Skeletal muscle satellite cell (primary cell): ENCODE measurements around the gene GINS1.

Source experiments
- H3K27me3 ChIP-seq: 2 replicates; pipeline ENCODE4 v1.7.0; 2013; ENCODE audit warnings: low read length; ENCODE audit not compliant: control insufficient read depth, insufficient read depth
- H3K36me3 ChIP-seq: 2 replicates; pipeline ENCODE4 v1.7.0; 2013; ENCODE audit warnings: mild to moderate bottlenecking, control low read depth, low read length; ENCODE audit not compliant: insufficient read depth
- H3K4me1 ChIP-seq: 2 replicates; pipeline ENCODE4 v1.7.0; 2013; ENCODE audit warnings: low read length; ENCODE audit not compliant: control insufficient read depth, insufficient read depth
- H3K4me2 ChIP-seq: 2 replicates; pipeline ENCODE4 v1.7.0; 2013; ENCODE audit warnings: mild to moderate bottlenecking, low read length
- H3K4me3 ChIP-seq: 2 replicates; pipeline ENCODE4 v1.7.0; 2013; ENCODE audit warnings: low read length
- H3K9ac ChIP-seq: 2 replicates; pipeline ENCODE4 v1.7.0; 2013; ENCODE audit warnings: mild to moderate bottlenecking, low read depth, low read length, moderate library complexity
- H3K9me3 ChIP-seq: replicated peaks from 2 replicates; pipeline ENCODE4 v1.7.0; 2013; ENCODE audit warnings: mild to moderate bottlenecking, control low read depth, low read length

Gene GINS1

DNA sequence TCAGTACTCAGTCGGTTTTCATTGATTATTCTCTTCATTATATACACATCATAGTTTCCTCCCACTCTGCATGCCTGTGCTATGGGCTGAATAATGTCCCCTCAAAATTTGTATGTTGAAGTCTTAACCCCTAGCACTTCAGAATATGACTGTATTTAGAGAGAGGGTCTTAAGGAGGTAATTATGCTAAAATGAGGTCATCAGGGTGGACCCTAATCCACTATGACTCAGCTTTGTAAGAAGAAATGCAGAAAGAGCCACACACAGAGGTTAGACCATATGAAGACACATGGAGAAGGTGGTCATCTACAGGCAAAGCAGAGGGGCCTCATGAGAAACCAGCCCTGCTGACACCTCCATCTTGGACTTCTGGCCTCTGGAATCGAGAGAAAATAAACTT is 32.6 kb upstream of the GINS1 start:
- peaks cover 2% of the 10 kb centered on the region for H3K36me3 ChIP-seq
- no peak overlapping the region for H3K4me2 ChIP-seq
- peaks cover 10% of the 10 kb centered on the region for H3K9me3 ChIP-seq
- no peak overlapping the region for H3K4me3 ChIP-seq
- H3K27me3 ChIP-seq, result no peaks in the 10 kb centered on the region
- no peak overlapping the region for H3K9ac ChIP-seq
- peaks cover 5% of the 10 kb centered on the region for H3K4me1 ChIP-seq

DNA sequence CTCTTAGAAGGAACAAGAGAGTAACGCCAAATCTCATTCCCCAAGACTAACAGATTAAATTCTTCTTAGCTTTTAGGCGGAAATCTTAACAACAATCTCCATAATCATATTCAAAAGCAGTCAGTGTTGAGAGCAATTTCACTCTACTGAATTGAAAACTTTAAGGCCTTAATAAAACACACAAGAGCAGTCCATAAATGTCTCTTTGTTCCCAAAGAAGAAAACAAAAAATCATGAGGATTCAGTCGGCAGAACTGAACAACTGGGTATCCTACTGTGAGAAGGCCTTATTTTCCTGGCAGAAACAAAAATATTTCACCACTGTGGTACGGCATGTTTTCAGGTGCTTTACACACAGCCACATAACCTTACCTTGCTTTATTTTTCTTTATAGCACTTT is 31.2 kb upstream of the GINS1 start:
- Histone ChIP-seq H3K4me3 (no peak overlapping the region), H3K4me2 (no peak overlapping the region), H3K36me3 (no peaks in the 10 kb centered on the region), H3K9me3 (peaks cover 10% of the 10 kb centered on the region), H3K27me3 (no peaks in the 10 kb centered on the region), H3K4me1 (peaks cover 5% of the 10 kb centered on the region), H3K9ac (no peak overlapping the region)

DNA sequence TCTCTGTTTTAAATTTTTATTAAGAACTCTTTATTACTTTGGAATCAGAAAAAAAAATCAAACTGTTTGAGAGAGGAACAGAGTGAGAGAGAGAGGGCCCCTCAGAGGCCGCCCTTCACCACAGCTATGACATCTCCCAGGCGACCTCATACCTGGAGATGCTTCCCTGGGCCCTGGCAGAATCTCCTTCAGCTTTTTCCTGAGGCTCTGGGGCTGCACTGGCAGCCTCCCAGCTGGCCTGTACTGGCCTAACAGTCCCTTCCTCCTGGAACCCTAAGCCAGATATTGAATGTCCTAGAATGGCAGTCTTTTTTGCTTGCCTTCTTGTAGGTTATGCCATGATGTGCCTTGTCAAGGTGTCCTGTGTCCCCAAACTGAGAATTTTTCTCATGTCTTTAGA is 30.6 kb upstream of the GINS1 start:
- H3K27me3 ChIP-seq, result no peaks in the 10 kb centered on the region
- H3K4me1 ChIP-seq, result peaks cover 5% of the 10 kb centered on the region

DNA sequence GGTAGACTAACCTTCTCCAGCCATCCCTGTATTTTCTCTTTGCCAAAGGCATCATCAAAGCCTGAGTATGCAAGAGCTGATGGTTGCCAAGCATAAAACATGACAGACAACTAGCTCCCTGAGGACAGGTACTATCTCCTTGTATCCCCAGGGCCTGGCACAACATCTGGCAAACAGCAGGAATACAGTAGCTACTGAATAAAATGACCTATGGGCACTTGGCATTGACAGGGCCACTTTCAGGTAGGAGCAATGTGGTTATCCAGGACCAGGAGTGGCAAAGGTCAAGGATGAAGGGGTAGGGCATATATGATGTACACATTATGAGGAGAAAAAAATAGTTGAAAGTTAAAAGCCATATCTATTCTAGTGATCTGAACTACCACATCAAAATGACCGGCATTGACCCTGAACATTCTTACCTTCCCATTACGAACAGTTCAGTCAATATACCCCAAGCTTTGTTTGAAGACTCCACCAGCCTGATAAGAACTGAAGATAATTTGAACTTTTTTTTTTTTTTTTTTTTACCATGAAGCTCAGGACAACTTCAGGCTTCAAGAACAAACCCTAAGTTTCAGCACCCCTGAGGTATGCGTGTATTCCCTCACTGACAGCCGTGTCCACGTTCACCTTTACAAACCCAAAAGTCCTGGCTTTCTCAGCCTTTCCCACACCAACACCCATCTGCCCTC is 29.1 kb upstream of the GINS1 start:
- Histone ChIP-seq H3K4me1 (no peaks in the 10 kb centered on the region), H3K9ac (no peak overlapping the region), H3K4me2 (no peak overlapping the region), H3K36me3 (no peaks in the 10 kb centered on the region), H3K9me3 (no peaks in the 10 kb centered on the region), H3K27me3 (no peaks in the 10 kb centered on the region), H3K4me3 (no peak overlapping the region)

More for the DNA sequence above, 30.6 kb upstream of the GINS1 start:
- H3K9me3 ChIP-seq, result peaks cover 5% of the 10 kb centered on the region
- H3K4me3 ChIP-seq, result no peak overlapping the region
- no peaks in the 10 kb centered on the region for H3K36me3 ChIP-seq
- H3K9ac ChIP-seq, result no peak overlapping the region
- no peak overlapping the region for H3K4me2 ChIP-seq

DNA sequence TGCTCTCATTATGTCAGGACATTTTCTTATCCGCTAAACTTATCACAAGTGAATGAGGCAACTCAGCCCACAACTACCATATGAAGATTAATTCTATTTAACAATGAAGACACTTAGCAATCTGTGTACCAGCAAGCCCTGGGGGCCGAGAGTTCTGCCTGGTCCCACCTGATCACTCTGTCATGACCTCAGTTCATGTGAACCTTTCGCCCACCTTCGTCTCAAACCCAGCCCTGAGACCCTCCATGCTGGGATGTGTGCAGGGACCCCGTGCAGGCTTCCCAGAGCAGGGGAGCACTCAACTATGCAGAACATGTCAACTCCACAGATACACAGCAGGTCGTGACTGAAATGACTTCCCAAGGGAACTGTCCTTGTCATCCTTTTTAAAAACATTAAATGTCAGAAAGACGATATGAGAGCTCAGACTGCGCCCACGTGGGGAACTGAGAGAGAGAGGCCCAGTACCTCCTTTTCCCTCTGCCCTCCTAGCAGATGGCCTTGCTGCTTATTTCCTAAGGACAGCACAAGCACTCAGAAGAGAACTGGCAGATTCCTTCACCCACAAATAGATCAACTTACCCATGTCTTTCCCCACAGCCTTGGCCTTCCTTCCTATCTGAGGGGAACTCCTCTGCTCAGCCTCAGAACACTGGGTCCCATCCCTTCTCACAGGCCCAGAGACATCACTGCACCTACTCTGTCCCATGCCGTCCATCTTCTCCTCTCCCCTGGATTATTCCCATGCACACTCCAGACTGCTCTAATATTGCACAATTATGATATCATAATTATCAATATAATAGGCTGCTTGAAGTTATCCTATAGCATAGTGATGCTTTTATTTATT is 28.4 kb upstream of the GINS1 start:
- Histone ChIP-seq H3K9ac (no peak overlapping the region), H3K4me1 (no peaks in the 10 kb centered on the region), H3K4me3 (no peak overlapping the region), H3K9me3 (no peaks in the 10 kb centered on the region), H3K36me3 (no peaks in the 10 kb centered on the region), H3K4me2 (no peak overlapping the region), H3K27me3 (no peaks in the 10 kb centered on the region)

DNA sequence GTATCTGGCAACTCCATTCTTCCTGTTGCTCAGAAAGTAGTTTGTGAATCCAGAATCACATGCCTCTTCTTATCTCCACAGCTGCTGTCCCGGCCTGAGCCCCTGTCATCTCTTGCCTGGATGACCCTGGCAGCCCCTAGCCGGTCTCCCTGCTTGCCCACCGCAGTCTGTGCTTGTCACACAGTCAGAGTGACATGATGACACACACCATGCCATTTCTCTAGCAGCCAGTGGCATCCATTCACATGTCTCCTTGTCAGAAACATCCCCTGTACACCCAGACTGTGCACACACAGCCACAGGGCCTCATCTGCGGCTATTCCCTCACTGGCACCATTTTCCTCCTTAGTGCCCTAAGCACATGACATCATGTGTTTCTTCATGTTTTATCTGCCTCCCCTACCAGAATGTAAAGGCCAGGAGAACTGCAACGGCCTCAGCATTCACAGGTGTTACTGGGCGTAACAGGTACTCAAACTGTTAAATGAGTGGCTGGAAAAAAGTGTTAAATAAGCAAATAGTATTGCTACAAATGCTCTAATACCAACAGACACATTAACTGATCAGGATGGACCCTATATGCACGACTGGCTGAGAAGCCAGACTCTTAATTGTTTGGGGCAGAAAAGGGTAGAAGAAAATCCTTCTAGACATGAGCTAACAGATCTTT is 26.4 kb upstream of the GINS1 start:
- Histone ChIP-seq H3K4me2 (no peak overlapping the region), H3K27me3 (no peaks in the 10 kb centered on the region), H3K36me3 (no peaks in the 10 kb centered on the region), H3K4me3 (no peak overlapping the region), H3K9me3 (no peaks in the 10 kb centered on the region), H3K4me1 (no peaks in the 10 kb centered on the region), H3K9ac (no peak overlapping the region)

DNA sequence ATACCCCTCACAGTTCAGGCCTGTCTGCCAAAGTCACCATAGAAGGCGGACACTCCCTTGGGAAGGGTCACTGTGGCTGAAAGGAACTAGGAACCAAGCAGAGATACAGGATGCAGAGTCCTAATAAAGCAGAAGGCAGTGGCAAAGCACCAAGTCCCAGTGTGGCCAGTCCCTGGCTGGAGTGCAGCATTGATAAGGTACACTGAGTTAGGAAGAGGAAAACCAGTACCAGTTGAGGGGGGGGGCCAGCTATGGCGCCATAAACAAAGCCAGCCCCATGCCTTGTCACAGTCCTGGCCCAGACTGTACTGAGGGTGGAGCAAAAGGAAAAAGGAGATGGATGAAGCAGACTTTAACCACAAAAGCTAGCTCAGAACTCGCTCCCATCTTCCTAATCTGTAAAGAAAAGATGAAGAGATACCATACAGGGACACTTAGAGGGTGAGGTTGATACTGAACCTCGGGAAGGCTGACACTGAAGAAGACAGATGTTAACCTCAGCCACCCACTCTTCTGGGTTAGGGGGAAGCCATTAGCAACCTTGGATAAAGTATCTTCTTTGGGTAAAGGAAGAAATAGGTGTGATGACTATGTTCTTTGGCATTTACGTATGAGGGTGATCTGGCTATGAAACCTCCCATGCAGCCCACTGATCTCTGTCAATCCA is 24.6 kb upstream of the GINS1 start:
- Histone ChIP-seq H3K4me1 (no peaks in the 10 kb centered on the region), H3K4me3 (no peak overlapping the region), H3K36me3 (no peaks in the 10 kb centered on the region), H3K4me2 (no peak overlapping the region), H3K9me3 (no peaks in the 10 kb centered on the region), H3K27me3 (no peaks in the 10 kb centered on the region), H3K9ac (no peak overlapping the region)

DNA sequence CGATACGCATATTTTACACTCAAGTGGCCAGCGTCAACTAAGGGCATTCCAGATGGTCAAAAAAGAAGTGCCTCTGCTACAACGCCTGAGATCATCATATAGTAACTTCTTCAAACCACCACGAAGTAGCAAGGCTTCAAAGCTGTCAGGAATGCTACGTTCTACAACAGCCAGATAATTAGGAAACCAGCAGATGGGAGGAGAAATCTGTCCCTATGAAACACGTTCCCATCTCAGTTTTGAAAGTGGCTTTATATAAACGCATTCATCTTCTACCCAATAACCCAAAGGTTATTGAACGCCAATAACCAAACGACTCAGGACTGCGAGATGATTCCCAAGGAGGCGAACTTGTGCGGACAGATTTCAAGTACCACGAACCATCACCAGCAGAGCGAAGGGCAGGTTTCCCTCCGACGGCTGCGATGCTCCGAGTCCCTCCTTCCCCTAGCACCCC is 18.0 kb upstream of the GINS1 start:
- H3K4me3 ChIP-seq, result peak overlapping the region; percentile 95
- no peaks in the 10 kb centered on the region for H3K27me3 ChIP-seq
- no peaks in the 10 kb centered on the region for H3K9me3 ChIP-seq
- H3K4me2 ChIP-seq, result peak overlapping the region; percentile 87
- peak overlapping the region; percentile 90 for H3K9ac ChIP-seq
- peaks cover 6% of the 10 kb centered on the region for H3K36me3 ChIP-seq
- peaks cover 4% of the 10 kb centered on the region for H3K4me1 ChIP-seq

DNA sequence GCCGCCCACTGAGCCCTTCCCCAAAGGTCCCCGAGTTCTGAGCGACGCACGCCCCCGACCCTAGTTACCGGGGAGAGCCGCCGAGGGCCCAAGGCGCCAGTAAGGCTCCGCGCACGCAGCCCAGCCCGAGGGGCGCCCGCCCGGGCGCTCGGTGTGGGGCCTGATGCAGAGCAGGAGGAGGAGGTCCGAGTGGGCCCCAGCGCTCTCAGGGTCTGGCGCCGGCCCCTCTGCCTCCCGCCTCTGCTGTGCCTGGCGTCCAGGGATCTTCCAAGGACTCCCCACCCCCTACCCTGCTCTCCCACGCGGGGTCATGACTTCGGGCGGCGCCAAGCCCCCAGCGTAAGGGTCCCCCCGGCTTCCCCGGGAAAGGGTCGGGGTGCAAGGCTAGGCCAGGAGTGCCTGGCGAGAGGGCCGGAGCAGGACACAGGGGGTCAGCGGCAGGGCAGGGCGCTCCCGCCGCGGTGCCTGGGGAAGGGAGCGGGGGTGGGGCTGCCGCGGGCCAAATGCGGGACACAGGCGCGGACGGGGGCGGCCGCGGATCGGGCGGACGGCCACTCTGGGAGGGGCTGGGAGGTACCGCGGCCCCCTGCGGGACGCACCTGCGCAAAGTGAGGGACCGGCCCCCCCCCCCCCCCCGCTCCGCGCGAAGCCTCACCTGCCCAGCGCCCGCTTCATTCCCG is 17.5 kb upstream of the GINS1 start:
- peaks cover 6% of the 10 kb centered on the region for H3K36me3 ChIP-seq
- peak overlapping the region; percentile 90 for H3K9ac ChIP-seq
- H3K4me2 ChIP-seq, result peak overlapping the region; percentile 87
- H3K4me3 ChIP-seq, result peak overlapping the region; percentile 95
- H3K4me1 ChIP-seq, result peaks cover 4% of the 10 kb centered on the region
- H3K27me3 ChIP-seq, result no peaks in the 10 kb centered on the region
- H3K9me3 ChIP-seq, result no peaks in the 10 kb centered on the region

DNA sequence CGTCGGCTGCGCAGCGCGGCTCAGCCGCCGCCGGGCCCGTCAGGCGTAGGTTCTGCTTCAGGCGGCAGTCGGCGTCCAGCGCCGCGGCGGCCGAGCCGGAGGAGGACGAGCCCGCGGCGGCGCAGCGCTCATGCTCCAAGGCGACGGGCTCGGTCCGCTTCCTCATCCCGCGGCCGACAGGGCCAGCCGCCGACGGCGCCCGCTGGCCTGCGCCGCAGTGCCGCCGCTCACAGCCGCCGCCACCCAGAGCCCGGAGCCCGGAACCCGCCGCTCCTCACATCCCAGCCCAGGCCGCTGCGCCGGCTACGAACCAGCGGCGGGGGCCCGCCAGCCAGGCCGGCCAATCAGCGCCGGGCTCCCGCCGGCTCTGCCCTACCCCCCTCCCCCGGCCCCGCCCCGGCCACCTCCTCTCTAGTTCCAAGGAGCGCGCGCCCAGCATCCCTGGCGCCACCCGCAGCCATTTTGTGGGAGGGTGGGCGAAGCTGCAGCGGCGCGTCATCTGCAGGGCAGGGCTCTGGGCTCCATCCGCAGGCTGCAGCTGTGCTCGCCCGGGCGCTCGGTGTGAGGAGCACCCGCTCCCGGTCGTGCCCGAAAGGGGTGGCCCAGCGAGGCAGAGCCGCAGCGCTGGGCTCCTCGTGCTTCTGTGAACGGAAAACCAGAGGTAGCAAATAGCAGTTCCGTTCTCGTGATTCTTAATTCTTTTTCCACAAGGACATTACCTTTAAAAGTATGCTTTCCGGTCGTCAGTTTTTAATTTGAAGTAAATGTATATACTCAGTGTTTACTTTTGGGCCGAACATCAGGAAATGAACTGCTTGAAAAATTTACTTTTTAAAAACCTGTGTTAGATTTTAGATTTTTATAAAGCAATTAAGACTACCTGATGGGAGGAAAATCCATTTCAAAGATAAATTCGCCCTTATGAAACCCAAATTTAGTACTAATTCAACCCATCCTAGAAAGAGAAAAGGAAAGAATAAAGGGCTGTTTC is 16.6 kb upstream of the GINS1 start, which contains the start of gene ABHD12:
TSS of gene ABHD12 (minus strand) at position 298 of the 991 bp plus-strand sequence. CDS start at position 166, 132 bp downstream.
- H3K4me3 ChIP-seq, result peak within 1 kb of the TSS; percentile 95
- no peaks in the 10 kb centered on the region for H3K27me3 ChIP-seq
- peak within 1 kb of the TSS; percentile 98 for H3K4me2 ChIP-seq
- H3K9me3 ChIP-seq, result no peaks in the 10 kb centered on the region
- peaks cover 4% of the 10 kb centered on the region for H3K4me1 ChIP-seq
- peak within 1 kb of the TSS; percentile 90 for H3K9ac ChIP-seq
- peaks cover 6% of the 10 kb centered on the region for H3K36me3 ChIP-seq
